Neural progenitor cell (in vitro differentiated cells): ENCODE measurements around the gene THSD4. TPM values are rescaled to one million over a fixed set of nuclear protein-coding genes. Genes with fewer than 3 reads are reported as not detected.

Experiments used
- DNase-seq: peaks from one replicate; pipeline ENCODE4 v3.0.0-alpha.2; 2016; ENCODE audit warnings: low spot score
- H2AFZ ChIP-seq: fragments of 200-600 bp; sonication (generic); replicated peaks from 2 replicates; pipeline ENCODE4 v1.6.1; 2016; ENCODE audit warnings: antibody characterized with exemption
- H3F3A ChIP-seq: fragments of 200-600 bp; sonication (generic); 2 replicates; pipeline ENCODE4 v1.6.1; 2016; ENCODE audit warnings: antibody characterized with exemption, low read depth
- H3K27ac ChIP-seq: fragments of 200-600 bp; sonication (generic); 2 replicates; pipeline ENCODE4 v1.5.1; 2016; ENCODE audit warnings: mild to moderate bottlenecking
- H3K27me3 ChIP-seq: fragments of 200-600 bp; sonication (generic); 2 replicates; pipeline ENCODE4 v1.6.1; 2016; ENCODE audit warnings: mild to moderate bottlenecking, moderate library complexity
- H3K36me3 ChIP-seq: fragments of 200-600 bp; sonication (generic); 2 replicates; pipeline ENCODE4 v1.5.1; 2016
- H3K4me1 ChIP-seq: fragments of 200-600 bp; sonication (generic); 2 replicates; pipeline ENCODE4 v1.6.1; 2016; ENCODE audit warnings: mixed run types
- H3K4me2 ChIP-seq: fragments of 200-600 bp; sonication (generic); 2 replicates; pipeline ENCODE4 v1.6.1; 2016
- H3K4me3 ChIP-seq: fragments of 200-600 bp; sonication (generic); 2 replicates; pipeline ENCODE4 v1.5.1; 2016
- H3K79me2 ChIP-seq: fragments of 200-600 bp; sonication (generic); 2 replicates; pipeline ENCODE4 v1.6.1; 2016; ENCODE audit warnings: low read depth
- H3K9ac ChIP-seq: fragments of 200-600 bp; sonication (generic); 2 replicates; pipeline ENCODE4 v1.6.1; 2016
- H3K9me3 ChIP-seq: fragments of 200-600 bp; sonication (generic); 2 replicates; pipeline ENCODE4 v1.5.1; 2016; ENCODE audit warnings: low read depth
- H4K20me1 ChIP-seq: fragments of 200-600 bp; sonication (generic); 2 replicates; pipeline ENCODE4 v1.6.1; 2016; ENCODE audit warnings: low read depth
- H3K27ac Mint-ChIP-seq: 3 replicates; pipeline ENCODE4 v1.8.0; 2021; ENCODE audit warnings: mixed read lengths
- H3K27me3 Mint-ChIP-seq: 2 replicates; pipeline ENCODE4 v1.8.0; 2022; ENCODE audit warnings: low read depth, mild to moderate bottlenecking, inconsistent platforms, moderate library complexity, mixed read lengths; ENCODE audit not compliant: insufficient read depth
- H3K36me3 Mint-ChIP-seq: 3 replicates; pipeline ENCODE4 v1.8.0; 2021; ENCODE audit warnings: mixed read lengths
- H3K4me1 Mint-ChIP-seq: 3 replicates; pipeline ENCODE4 v1.8.0; 2021; ENCODE audit warnings: mixed read lengths
- H3K4me3 Mint-ChIP-seq: 3 replicates; pipeline ENCODE4 v1.8.0; 2021; ENCODE audit warnings: mild to moderate bottlenecking, moderate library complexity, mixed read lengths
- H3K9me3 Mint-ChIP-seq: 3 replicates; pipeline ENCODE4 v1.8.0; 2020; ENCODE audit warnings: mixed read lengths
- CTCF ChIP-seq: fragments of 200-600 bp; sonication (generic); IDR thresholded peaks from 2 replicates; pipeline ENCODE4 v1.5.1; 2017; ENCODE audit warnings: antibody characterized with exemption, mild to moderate bottlenecking
- EZH2 ChIP-seq: fragments of 200-600 bp; sonication (generic); IDR thresholded peaks from 2 replicates; pipeline ENCODE4 v1.6.1; 2017; ENCODE audit warnings: antibody characterized with exemption, mild to moderate bottlenecking, moderate library complexity
- EZH2phosphoT487 ChIP-seq: fragments of 200-600 bp; sonication (generic); IDR thresholded peaks from 2 replicates; pipeline ENCODE4 v1.6.1; 2017; ENCODE audit warnings: antibody characterized with exemption
- total RNA-seq: library from RNA; depleted of rRNA; stranded (reverse); fragments of >200 nt; gene quantifications from 2 replicates; pipeline ENCODE4 v1.2.3, GENCODE V29; 2015; ENCODE audit warnings: low replicate concordance

Gene THSD4
- total RNA-seq, 1 donor from 2014 or later, result 2.4 TPM

- no peaks in the 10 kb centered on the region for H3K27me3 Mint-ChIP-seq
- no peak overlapping the region for H3K4me3 ChIP-seq
- no peak overlapping the region for H3K27ac ChIP-seq
- no peak for TF ChIP-seq EZH2
- no peaks in the 10 kb centered on the region for H4K20me1 ChIP-seq
- no peak for DNase-seq
- no peak overlapping the region for H3K27ac Mint-ChIP-seq
- no peaks in the 10 kb centered on the region for H3K27me3 ChIP-seq
- H3K9me3 ChIP-seq, result no peaks in the 10 kb centered on the region
- no peak overlapping the region for H2AFZ ChIP-seq
- no peaks in the 10 kb centered on the region for H3K36me3 ChIP-seq
- no peak overlapping the region for H3K4me2 ChIP-seq
- no peak overlapping the region for H3K9ac ChIP-seq
- no peak overlapping the region for H3K4me3 Mint-ChIP-seq
- H3K9me3 Mint-ChIP-seq, result peaks cover 30% of the 10 kb centered on the region
- H3K4me1 ChIP-seq, result peaks cover 13% of the 10 kb centered on the region
- peaks cover 50% of the 10 kb centered on the region for H3K36me3 Mint-ChIP-seq
- H3K79me2 ChIP-seq, result no peaks in the 10 kb centered on the region
- no peaks in the 10 kb centered on the region for H3F3A ChIP-seq
- H3K4me1 Mint-ChIP-seq, result no peaks in the 10 kb centered on the region
Measured at GRCh38 chr15:71823801-71824200, 708.5 kb downstream of the THSD4 start.

- peaks cover 13% of the 10 kb centered on the region for H3K4me1 ChIP-seq
- H3K4me3 ChIP-seq, result no peak overlapping the region
- no peaks in the 10 kb centered on the region for H3K27me3 ChIP-seq
- Mint-ChIP-seq H3K4me3 (no peak overlapping the region), H3K4me1 (no peaks in the 10 kb centered on the region), H3K27me3 (no peaks in the 10 kb centered on the region), H3K9me3 (peaks cover 27% of the 10 kb centered on the region), H3K27ac (no peak overlapping the region), H3K36me3 (peaks cover 53% of the 10 kb centered on the region)
- no peaks in the 10 kb centered on the region for H3K79me2 ChIP-seq
- no peaks in the 10 kb centered on the region for H4K20me1 ChIP-seq
- no peak overlapping the region for H2AFZ ChIP-seq
- no peaks in the 10 kb centered on the region for H3F3A ChIP-seq
- no peak overlapping the region for H3K9ac ChIP-seq
- no peak overlapping the region for H3K27ac ChIP-seq
- TF ChIP-seq EZH2, result no peak
- TF ChIP-seq EZH2phosphoT487, result no peak
- no peak for TF ChIP-seq CTCF
- H3K9me3 ChIP-seq, result no peaks in the 10 kb centered on the region
- no peak for DNase-seq
- H3K4me2 ChIP-seq, result no peak overlapping the region
- no peaks in the 10 kb centered on the region for H3K36me3 ChIP-seq
Measured at GRCh38 chr15:71825021-71825730, 709.9 kb downstream of the THSD4 start.

GRCh38 chr15:71826196-71826595 lies 710.9 kb downstream of the THSD4 start:
- no peak overlapping the region for H3K27ac ChIP-seq
- peak overlapping the region; percentile 42 for H3K4me2 ChIP-seq
- H3K27me3 ChIP-seq, result no peaks in the 10 kb centered on the region
- no peak overlapping the region for H2AFZ ChIP-seq
- no peak overlapping the region for H3K27ac Mint-ChIP-seq
- H3K36me3 ChIP-seq, result no peaks in the 10 kb centered on the region
- no peak overlapping the region for H3K4me3 ChIP-seq
- no peaks in the 10 kb centered on the region for H3K79me2 ChIP-seq
- TF ChIP-seq EZH2phosphoT487 (no peak), EZH2 (no peak), CTCF (no peak)
- peak; percentile 29 for DNase-seq
- no peaks in the 10 kb centered on the region for H3K4me1 Mint-ChIP-seq
- H3K9me3 ChIP-seq, result no peaks in the 10 kb centered on the region
- H3K4me3 Mint-ChIP-seq, result no peak overlapping the region
- H3K9ac ChIP-seq, result no peak overlapping the region
- peaks cover 48% of the 10 kb centered on the region for H3K36me3 Mint-ChIP-seq
- H3K4me1 ChIP-seq, result peaks cover 13% of the 10 kb centered on the region
- no peaks in the 10 kb centered on the region for H3F3A ChIP-seq
- H3K9me3 Mint-ChIP-seq, result peaks cover 19% of the 10 kb centered on the region
- no peaks in the 10 kb centered on the region for H4K20me1 ChIP-seq
- no peaks in the 10 kb centered on the region for H3K27me3 Mint-ChIP-seq

GRCh38 chr15:71830981-71831380 lies 715.7 kb downstream of the THSD4 start:
- Histone ChIP-seq H3F3A (no peaks in the 10 kb centered on the region), H3K4me1 (peaks cover 9% of the 10 kb centered on the region), H3K9me3 (no peaks in the 10 kb centered on the region), H4K20me1 (no peaks in the 10 kb centered on the region), H2AFZ (no peak overlapping the region), H3K79me2 (no peaks in the 10 kb centered on the region), H3K27me3 (no peaks in the 10 kb centered on the region), H3K36me3 (no peaks in the 10 kb centered on the region), H3K9ac (no peak overlapping the region), H3K4me2 (no peak overlapping the region), H3K27ac (no peak overlapping the region), H3K4me3 (no peak overlapping the region)
- Mint-ChIP-seq H3K4me3 (no peak overlapping the region), H3K4me1 (no peaks in the 10 kb centered on the region), H3K27ac (no peak overlapping the region), H3K36me3 (peaks cover 22% of the 10 kb centered on the region), H3K27me3 (no peaks in the 10 kb centered on the region), H3K9me3 (no peaks in the 10 kb centered on the region)
- TF ChIP-seq CTCF, result no peak
- no peak for DNase-seq
